HFF-Myc (cell line): ENCODE measurements around the gene GPAM.

ENCODE experiments used
- DNase-seq: peaks from one replicate; pipeline ENCODE4 v3.0.0-alpha.2; 2011; ENCODE audit warnings: low read depth; ENCODE audit errors: extremely low read depth
- H3K4me3 ChIP-seq: replicated peaks from 2 replicates; pipeline ENCODE4 v1.5.1; 2011; ENCODE audit warnings: low read depth, mild to moderate bottlenecking, control low read depth, low read length
- CTCF ChIP-seq: IDR thresholded peaks from 2 replicates; pipeline ENCODE4 v1.5.1; 2012; ENCODE audit warnings: mild to moderate bottlenecking, low read depth, low read length, control low read depth; ENCODE audit errors: missing control alignments

The GPAM gene

GRCh38 chr10:112161757-112162518 is 21.6 kb downstream of the GPAM start:
- H3K4me3 ChIP-seq, result no peak overlapping the region
- TF ChIP-seq CTCF, result no peak
- DNase-seq, result no peak

GRCh38 chr10:112160834-112161233 is 22.7 kb downstream of the GPAM start:
- no peak overlapping the region for H3K4me3 ChIP-seq
- DNase-seq, result no peak
- TF ChIP-seq CTCF, result no peak

DNA sequence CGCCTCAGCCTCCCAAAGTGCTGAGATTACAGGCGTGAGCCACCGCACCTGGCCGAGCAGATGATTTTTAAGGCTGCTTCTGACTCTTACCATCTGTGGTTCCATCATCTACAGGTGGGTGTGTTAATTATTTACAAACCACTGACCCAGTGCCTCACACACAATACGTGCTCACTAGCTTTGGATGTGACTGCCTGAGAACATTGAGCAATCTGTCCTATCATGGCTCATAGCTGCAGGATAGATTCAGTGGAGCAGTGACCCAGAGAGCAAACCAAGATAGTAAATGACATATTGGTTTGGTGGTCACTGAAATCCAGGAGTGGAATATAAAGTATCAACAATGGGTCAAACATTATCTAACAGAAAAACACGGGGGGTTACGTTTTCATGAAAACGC is 24.1 kb downstream of the GPAM start:
- no peak overlapping the region for H3K4me3 ChIP-seq
- TF ChIP-seq CTCF, result no peak
- no peak for DNase-seq

DNA sequence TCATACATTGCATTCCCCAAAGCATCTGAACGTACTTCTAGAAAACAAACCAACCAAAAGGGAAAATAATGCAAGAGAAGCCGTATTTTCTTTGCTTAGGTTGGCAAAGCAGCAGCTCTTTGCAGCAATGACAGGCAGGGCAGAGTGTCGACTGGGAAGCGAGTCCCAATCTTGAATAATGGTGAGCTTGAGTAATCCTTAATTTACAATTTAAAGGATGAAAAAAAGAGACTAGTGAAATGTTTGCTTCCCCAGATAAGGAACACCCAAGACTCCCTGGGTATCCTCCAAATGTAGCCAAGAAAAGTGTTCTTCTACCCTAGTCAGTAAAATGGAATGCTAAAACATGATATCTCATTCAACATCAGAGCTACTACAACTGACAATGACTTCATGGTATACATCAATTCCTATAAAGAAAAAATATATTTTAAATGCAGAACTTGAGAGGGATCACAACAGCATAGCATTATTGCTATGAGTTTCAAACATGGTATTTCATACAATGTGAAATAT is 32.0 kb downstream of the GPAM start:
- TF ChIP-seq CTCF, result no peak
- DNase-seq, result no peak
- no peak overlapping the region for H3K4me3 ChIP-seq

DNA sequence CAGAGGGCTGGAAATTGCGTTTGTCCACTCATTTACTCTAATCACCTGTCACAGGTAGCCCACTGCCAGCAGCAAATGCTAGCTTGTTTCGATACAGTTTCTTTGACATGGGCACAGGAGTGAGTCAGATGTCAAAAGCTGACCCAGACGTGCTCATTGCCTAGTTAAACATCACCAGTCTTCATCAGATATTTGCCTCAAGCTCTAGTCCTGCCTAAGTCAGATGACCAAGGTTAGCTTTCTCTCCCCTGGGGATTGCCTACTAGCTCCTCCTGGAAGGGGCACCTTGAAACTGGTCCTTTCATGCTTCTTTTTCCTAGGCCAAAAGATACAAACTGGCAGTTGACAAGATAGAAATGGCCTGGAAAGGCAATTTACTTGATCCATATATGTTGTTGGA is 35.2 kb downstream of the GPAM start:
- no peak overlapping the region for H3K4me3 ChIP-seq
- no peak for DNase-seq
- TF ChIP-seq CTCF, result no peak

- DNase-seq, result no peak
- no peak overlapping the region for H3K4me3 ChIP-seq
- no peak for TF ChIP-seq CTCF
These were observed 36.8 kb downstream of the GPAM start for GRCh38 chr10:112146799-112147198.
